HG03565 (cell line): ENCODE data around the gene APH1B.
"Not testable (repeated sequence)": the region's sequence is repeated elsewhere in the genome, so short reads cannot be mapped to it uniquely, and the experiment has no call there.

ENCODE experiments used
- ATAC-seq: cut with Tn5 transposase; IDR thresholded peaks from one replicate; pipeline ENCODE4 v1.9.1; 2021; ENCODE audit warnings: mild to moderate bottlenecking, moderate library complexity; ENCODE audit not compliant: unreplicated experiment

The APH1B gene

GRCh38 chr15:63327648-63328421 is 50.4 kb downstream of the APH1B start:
- ATAC-seq, result no peak

GRCh38 chr15:63329567-63330350 is 52.4 kb downstream of the APH1B start:
- ATAC-seq, result no peak

DNA sequence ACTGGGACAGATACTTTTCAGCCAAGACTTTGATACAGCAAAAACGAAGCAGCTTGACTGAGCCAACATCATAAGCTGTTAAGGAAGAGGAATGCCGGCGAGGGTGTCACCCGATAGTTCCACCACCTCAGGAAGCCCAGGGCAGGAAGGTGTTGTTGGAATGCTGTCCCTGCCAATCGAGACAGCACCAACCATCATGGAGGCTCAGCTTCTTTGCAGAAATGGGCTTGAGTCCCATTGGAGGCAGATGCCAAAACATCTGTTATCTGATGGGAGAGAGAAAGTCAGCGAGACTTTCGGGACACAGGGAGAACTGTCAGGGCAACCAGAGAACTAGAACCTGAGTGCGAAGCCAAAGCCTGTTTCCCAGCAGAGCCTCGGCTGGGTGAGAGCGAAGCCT is 53.5 kb downstream of the APH1B start:
- no peak for ATAC-seq

DNA sequence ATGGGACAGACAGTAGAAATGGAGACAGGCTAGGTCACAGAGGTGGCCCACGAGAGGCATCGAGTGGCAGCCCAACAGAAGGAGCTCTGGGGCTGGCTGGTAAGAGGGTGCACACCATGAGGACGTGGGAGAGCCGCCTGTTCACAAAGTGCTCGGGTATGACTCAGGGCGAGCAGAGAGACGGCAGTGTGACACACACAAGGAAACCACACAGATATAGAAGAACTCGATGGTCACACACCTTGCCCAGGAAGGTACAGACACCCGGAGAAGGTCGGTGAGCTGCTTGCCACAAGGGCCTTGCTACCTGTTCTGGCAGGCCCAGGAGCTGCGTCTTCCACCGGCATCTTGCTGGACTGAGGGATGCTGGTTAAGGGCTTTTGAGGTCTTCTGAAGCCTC is 54.1 kb downstream of the APH1B start:
- ATAC-seq, result no peak

DNA sequence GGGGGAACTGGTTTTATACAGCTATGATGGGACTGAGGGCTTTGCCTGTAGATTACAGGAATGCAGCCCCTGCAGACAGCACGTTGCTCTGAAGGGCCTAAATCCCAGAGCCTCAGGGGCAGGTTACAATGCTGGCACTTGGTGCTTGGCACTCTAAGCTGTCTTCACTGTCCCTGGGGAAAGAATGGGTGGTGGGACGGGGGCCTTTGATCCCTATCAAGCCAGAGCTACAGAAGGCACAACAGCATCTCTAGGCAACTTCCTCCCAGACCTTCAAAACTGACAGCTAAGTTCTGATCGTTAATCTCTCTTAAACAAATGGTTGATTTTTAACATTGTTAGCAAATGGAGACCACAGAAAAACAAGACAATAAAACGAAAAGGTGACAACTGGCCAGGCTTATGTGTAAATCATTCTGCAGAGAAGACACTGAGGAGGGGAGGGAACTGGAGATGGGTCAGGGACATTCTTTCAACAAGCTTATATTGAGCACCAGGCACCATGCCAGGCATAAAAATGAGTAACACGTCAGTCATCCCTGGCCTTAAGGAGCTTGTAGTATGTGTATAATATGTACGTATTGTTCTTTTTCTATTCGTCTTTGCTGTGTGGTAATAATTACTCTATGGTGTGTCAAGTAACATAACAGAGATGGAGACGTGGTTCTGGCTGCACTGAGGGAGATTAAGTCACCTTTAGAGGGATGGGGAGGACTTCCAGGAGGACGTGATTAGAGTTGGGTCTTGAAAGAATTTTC is 55.1 kb downstream of the APH1B start:
- no peak for ATAC-seq

DNA sequence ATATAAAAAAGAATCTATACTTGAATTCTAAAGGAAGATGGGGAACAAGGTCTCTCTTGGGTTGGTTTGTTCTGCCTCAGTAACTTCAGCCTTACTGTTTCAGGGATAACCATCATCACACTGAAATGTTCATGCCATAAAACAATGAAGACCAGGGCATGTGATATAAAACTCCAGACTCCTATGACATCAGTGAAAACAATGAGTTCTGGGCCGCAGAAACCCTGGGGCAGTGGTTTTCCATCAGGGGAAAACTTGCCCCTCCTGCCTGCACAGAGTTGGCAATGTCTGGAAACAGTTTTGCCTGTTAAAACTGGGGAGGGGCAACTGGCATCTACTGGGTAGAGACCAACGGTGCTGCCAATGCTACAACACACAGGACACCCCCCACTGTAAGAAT is 57.4 kb downstream of the APH1B start:
- no peak for ATAC-seq

GRCh38 chr15:63335543-63336240 is 58.3 kb downstream of the APH1B start:
- no peak for ATAC-seq

DNA sequence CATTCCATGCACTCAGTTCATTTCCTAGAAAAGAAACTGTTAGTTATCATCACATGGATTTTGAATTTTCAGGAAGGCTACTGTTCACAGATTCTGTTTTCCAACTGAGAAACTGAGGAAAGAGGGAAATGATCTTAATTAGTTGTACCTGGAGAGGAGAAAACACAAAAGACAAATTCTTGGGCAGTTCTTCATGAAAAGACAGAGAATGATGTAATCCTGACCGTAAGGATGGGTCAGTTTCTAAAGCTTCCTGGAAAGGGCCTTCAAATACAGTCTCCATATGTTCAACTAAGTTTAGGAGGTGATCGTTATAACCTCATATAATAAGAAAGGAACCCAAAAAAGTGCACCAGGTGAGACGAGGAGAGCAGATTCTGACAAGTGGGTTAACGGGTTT is 59.6 kb downstream of the APH1B start:
- ATAC-seq, result no peak

GRCh38 chr15:63338170-63338569 is 60.8 kb downstream of the APH1B start:
- ATAC-seq, result no peak

GRCh38 chr15:63339006-63339766 is 61.8 kb downstream of the APH1B start:
- ATAC-seq, result no peak

- ATAC-seq, result no peak
Observed at GRCh38 chr15:63339836-63340235, 62.4 kb downstream of the APH1B start.

DNA sequence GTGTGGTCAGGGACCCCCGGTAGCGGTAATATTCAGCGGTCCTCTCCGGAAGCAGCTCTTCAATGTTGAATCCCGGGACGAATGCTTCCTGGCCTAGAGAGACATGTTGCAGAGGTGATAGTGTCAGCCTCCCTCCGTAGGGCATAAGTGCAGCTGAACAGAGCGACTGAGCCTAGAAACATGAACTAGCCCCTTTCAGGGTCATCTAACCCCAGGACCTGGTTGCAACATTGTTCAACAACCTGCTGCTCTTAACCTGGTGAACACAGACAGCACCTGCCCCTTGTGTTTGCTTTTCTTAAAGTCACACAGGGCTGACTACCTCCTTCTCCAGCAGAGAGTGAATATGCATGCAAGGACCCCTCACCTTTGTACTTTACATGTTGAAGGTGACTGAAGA is 62.9 kb downstream of the APH1B start:
- no peak for ATAC-seq

DNA sequence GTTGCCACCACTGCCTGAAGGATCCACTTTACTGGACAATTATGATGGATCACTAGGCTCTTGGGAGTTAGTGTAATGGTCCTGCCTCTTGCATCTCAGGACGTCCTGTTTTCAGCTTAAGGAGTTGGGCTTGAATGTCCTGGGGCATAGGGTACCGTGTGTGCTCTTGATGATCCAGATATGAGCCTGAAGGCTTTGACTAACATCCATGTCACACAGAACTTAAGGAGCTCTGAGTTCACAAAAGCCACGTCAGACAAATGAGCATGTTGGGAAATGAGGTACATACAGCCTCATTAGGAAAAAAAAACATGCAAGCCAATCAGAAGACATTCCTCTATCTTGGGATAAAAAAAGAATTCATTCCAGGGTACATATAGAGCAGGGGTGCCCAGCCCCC is 63.5 kb downstream of the APH1B start:
- no peak for ATAC-seq

DNA sequence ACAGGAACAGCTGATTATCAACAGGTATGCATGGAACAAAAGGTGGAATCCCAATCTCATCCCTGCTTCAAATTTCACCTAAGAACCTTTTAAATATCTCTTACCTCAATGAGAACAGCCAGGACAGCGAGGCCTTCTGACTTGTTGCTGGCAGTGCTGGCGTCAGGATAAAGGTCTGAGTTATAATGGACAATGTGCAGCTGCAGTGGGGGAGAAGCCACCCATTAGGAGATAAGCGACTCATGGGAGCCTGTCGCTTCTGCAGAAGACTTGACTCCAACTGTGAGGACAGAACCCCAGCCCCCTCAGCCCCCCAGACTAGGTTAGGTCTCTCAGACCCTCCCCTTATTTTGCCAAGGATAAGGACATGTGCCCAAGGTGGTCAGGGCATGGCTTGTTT is 64.5 kb downstream of the APH1B start:
- ATAC-seq, result no peak

GRCh38 chr15:63342996-63343562 is 65.7 kb downstream of the APH1B start:
- not testable (repeated sequence) for ATAC-seq

GRCh38 chr15:63344731-63345390 is 67.5 kb downstream of the APH1B start:
- no peak for ATAC-seq

GRCh38 chr15:63345391-63345752 is 68.0 kb downstream of the APH1B start:
- no peak for ATAC-seq

DNA sequence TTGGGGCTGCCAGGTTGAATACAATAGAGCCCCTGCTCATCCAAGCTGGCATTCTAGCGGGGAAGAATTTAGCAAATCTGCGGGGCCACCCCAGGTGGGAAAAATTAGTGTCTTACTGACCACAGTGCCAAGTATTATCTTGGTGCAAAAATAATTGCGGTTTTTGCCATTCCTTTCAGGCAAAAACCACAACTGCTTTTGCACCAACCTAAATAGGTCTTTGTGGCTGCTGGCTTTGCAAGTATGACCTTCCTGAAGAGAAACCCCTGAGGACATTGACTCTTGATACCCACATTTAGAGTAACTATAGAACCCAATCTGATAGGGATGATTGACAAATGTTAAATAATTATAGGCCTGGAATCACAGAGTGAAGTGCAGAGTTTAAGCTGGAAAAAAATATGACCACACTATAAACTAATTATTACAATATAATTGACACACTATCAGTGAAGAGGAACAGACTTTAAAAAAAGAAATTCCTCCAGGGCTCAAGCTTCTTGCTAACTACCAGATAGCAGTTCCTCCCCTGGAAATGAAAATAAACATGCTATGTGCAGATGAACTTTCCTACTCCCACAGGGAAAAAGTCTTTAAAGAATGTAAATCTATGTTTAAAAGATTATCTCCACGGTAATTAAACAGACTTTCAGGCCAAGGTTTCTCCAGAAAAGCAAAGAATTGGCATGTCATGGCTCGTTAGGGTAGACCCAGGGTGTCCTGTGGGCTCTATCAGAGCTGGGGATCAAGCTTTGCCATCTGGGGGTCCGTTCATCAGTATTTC is 69.9 kb downstream of the APH1B start:
- ATAC-seq, result no peak

DNA sequence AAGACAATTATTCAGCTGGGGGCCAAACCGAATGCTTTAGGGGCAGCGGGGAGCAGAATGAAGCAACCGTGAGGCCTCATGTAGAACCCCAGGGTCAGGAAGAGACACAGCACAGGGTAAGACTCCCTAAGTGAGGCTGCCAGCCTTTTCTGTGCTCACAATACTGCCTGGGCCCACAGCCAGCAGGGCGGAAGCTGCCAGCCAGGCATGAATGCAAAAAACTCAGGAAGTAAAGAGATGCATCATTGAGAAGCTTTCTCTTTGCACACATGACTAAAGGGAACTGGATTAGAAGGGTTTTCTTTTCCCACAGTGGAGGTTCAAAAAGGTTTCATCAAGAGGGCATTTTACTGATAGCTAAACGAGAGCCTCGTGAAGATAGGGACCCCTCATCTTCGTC is 71.0 kb downstream of the APH1B start:
- no peak for ATAC-seq
